B cell (primary cell): ENCODE data around the gene PKD2L2. TPM values are rescaled to one million over a fixed set of nuclear protein-coding genes. Genes with fewer than 3 reads are reported as not detected.

ENCODE experiments used
- ATAC-seq: fragments of 200-7000 bp; cut with Tn5 transposase; one replicate; pipeline ENCODE4 v1.10.0; 2021; ENCODE audit warnings: low read depth, mild to moderate bottlenecking, moderate number of reproducible peaks, moderate library complexity
- CTCF ChIA-PET: fragments of 350-600 bp; sonication (Branson Sonifier 250); formaldehyde crosslinking; loops from one replicate; lab custom pipeline; 2021; ENCODE audit warnings: antibody characterized with exemption, inconsistent platforms; lab: Charles Lee
- POLR2A ChIA-PET: fragments of 350-600 bp; sonication (Branson Sonifier 250); formaldehyde crosslinking; loops from one replicate; lab custom pipeline; 2021; ENCODE audit warnings: antibody characterized with exemption; lab: Charles Lee
- DNase-seq: peaks from one replicate; pipeline ENCODE4 v3.0.0; 2013
- H2AFZ ChIP-seq: 2 replicates; pipeline ENCODE4 v1.6.1; 2012; ENCODE audit warnings: mild to moderate bottlenecking, low read depth, low read length; ENCODE audit not compliant: insufficient read depth, poor library complexity, severe bottlenecking
- H3K27ac ChIP-seq, 2 donors: 1 replicate in 1 of 2; 2 replicates in 1 of 2; pipeline ENCODE4 v1.5.1; 2012 to 2013; ENCODE audit warnings: low read length in 2 of 2, mild to moderate bottlenecking in 2 of 2, moderate library complexity in 1 of 2
- H3K27me3 ChIP-seq, 4 experiments: fragments of 200-600 bp in 1 of 4; sonication (generic) in 1 of 4; replicated peaks in 1 of 4; 1 replicate in 2 of 4; 2 replicates in 2 of 4; pipeline versions ENCODE4 v1.6.1 to v1.7.0; 2013 to 2016; ENCODE audit warnings: low read length in 3 of 4, mild to moderate bottlenecking in 2 of 4, mixed read lengths in 1 of 4, moderate library complexity in 1 of 4; ENCODE audit not compliant: insufficient read depth in 4 of 4, control insufficient read depth in 3 of 4; ENCODE audit errors: control extremely low read depth in 1 of 4
- H3K36me3 ChIP-seq, 2 experiments: replicated peaks in 1 of 2; 1 replicate in 1 of 2; 2 replicates in 1 of 2; pipeline versions ENCODE4 v1.6.1 to v1.7.1; 2013; ENCODE audit warnings: low read length in 1 of 2; ENCODE audit not compliant: insufficient read depth in 2 of 2, control insufficient read depth in 1 of 2; ENCODE audit errors: control extremely low read depth in 1 of 2, extremely low read depth in 1 of 2
- H3K4me1 ChIP-seq, 2 donors: fragments of 200-600 bp in 1 of 2; sonication (generic) in 1 of 2; 1 replicate in 1 of 2; 2 replicates in 1 of 2; pipeline versions ENCODE4 v1.5.1 to v1.6.1; 2013 to 2017; ENCODE audit warnings: low read length in 2 of 2; ENCODE audit not compliant: control insufficient read depth in 2 of 2, insufficient read depth in 2 of 2
- H3K4me2 ChIP-seq: replicated peaks from 2 replicates; pipeline ENCODE3; 2012; ENCODE audit warnings: mild to moderate bottlenecking, low read depth, low read length; ENCODE audit not compliant: poor library complexity, severe bottlenecking
- H3K4me3 ChIP-seq, 5 experiments: fragments of 200-600 bp in 1 of 5; sonication (generic) in 1 of 5; 1 replicate in 3 of 5; 2 replicates in 2 of 5; pipeline versions ENCODE4 v1.5.1 to v1.7.0; 2011 to 2016; ENCODE audit warnings: low read length in 4 of 5, mild to moderate bottlenecking in 4 of 5, low read depth in 2 of 5, control low read depth in 1 of 5, moderate library complexity in 1 of 5; ENCODE audit not compliant: insufficient read depth in 1 of 5; ENCODE audit errors: control extremely low read depth in 1 of 5, extremely low read depth in 1 of 5
- H3K79me2 ChIP-seq: fragments of 200-600 bp; sonication (generic); one replicate; pipeline ENCODE4 v1.6.0; 2016; ENCODE audit warnings: low read length; ENCODE audit not compliant: control insufficient read depth, insufficient read depth
- H3K9ac ChIP-seq: fragments of 200-600 bp; sonication (generic); 2 replicates; pipeline ENCODE4 v1.6.1; 2017; ENCODE audit warnings: mild to moderate bottlenecking, low read length, moderate library complexity
- H3K9me3 ChIP-seq, 3 donors: one replicate each; pipeline versions ENCODE4 v1.6.1 to v1.7.1; 2013; ENCODE audit warnings: low read length in 2 of 3; ENCODE audit not compliant: control insufficient read depth in 2 of 3, insufficient read depth in 1 of 3; ENCODE audit errors: control extremely low read depth in 1 of 3
- H4K20me1 ChIP-seq: 2 replicates; pipeline ENCODE4 v1.6.0; 2012; ENCODE audit warnings: mild to moderate bottlenecking, low read length; ENCODE audit not compliant: insufficient read depth, control insufficient read depth, poor library complexity, severe bottlenecking
- H3K27ac Mint-ChIP-seq: one replicate; pipeline ENCODE4 v1.8.0; 2021; ENCODE audit warnings: mixed read lengths
- H3K27me3 Mint-ChIP-seq: one replicate; pipeline ENCODE4 v1.8.0; 2021; ENCODE audit warnings: mixed read lengths
- H3K4me1 Mint-ChIP-seq: one replicate; pipeline ENCODE4 v1.8.0; 2021; ENCODE audit warnings: mixed read lengths
- H3K4me3 Mint-ChIP-seq: one replicate; pipeline ENCODE4 v1.8.0; 2021; ENCODE audit warnings: mixed read lengths
- H3K9me3 Mint-ChIP-seq: one replicate; pipeline ENCODE4 v1.8.0; 2022; ENCODE audit warnings: mixed read lengths; ENCODE audit not compliant: insufficient read depth
- CTCF ChIP-seq: fragments of 200-600 bp; IDR thresholded peaks from one replicate; pipeline ENCODE4 v1.8.0; 2022; ENCODE audit warnings: antibody characterized with exemption, mild to moderate bottlenecking
- EZH2 ChIP-seq: IDR thresholded peaks from 2 replicates; pipeline ENCODE4 v1.6.1; 2012; ENCODE audit warnings: borderline replicate concordance, low read depth, mild to moderate bottlenecking, moderate library complexity, low read length; ENCODE audit not compliant: insufficient read depth, poor library complexity, severe bottlenecking
- WGBS: methylation state at CpG from one replicate; pipeline ENCODE4 v1.1.5; 2013; ENCODE audit warnings: missing lambda C conversion rate; ENCODE audit not compliant: insufficient coverage; 5-methylcytosine and 5-hydroxymethylcytosine counted together
- intact Hi-C: fragments of 100-400 bp; cut with micrococcal nuclease; formaldehyde crosslinking; loops from one replicate; pipeline ENCODE4 v1.10.0; 2022
- polyA plus RNA-seq: library from polyadenylated mRNA; depleted of rRNA; stranded (reverse); fragments of >200 nt; gene quantifications from 2 replicates; pipeline ENCODE4 v1.2.3, GENCODE V29; 2012
- total RNA-seq, 2 donors: library from RNA; stranded (reverse); fragments of 120-200 nt in 1 of 2; gene quantifications; 1 replicate in 1 of 2; 2 replicates in 1 of 2; pipeline versions ENCODE4 v1.2.3 to v1.2.4, GENCODE V29; 2013 to 2022

The PKD2L2 gene
- total and polyA plus RNA-seq, 2 donors (not counting 1 experiment from before 2014, with no cell fraction given): 0.12 to 0.37 TPM

- peaks cover 0 to 6% of the 10 kb centered on the region in 2 experiments for H3K36me3 ChIP-seq
- H3K79me2 ChIP-seq: peaks cover under 1% of the 10 kb centered on the region
- no peaks in the 10 kb centered on the region for H3K9me3 ChIP-seq
- H3K4me2 ChIP-seq: no peak overlapping the region
- no peak for TF ChIP-seq CTCF
- TF ChIP-seq EZH2: no peak
- peaks cover 3 to 5% of the 10 kb centered on the region in 2 donors for H3K4me1 ChIP-seq
- no peaks in the 10 kb centered on the region for H4K20me1 ChIP-seq
- H2AFZ ChIP-seq: no peak overlapping the region
- no peaks in the 10 kb centered on the region for H3K27me3 Mint-ChIP-seq
- WGBS: 80% methylated on average over 1 of the region's 1 CpG
- ATAC-seq: no peak
- H3K27ac ChIP-seq: no peak overlapping the region
- H3K4me3 Mint-ChIP-seq: no peak overlapping the region
- H3K4me1 Mint-ChIP-seq: peaks cover 6% of the 10 kb centered on the region
- H3K27ac Mint-ChIP-seq: no peak overlapping the region
- no peaks in the 10 kb centered on the region for H3K9me3 Mint-ChIP-seq
- CTCF ChIA-PET: no interaction called here
- no peaks in the 10 kb centered on the region for H3K27me3 ChIP-seq
- intact Hi-C loops: no loop called here
- H3K9ac ChIP-seq: no peak overlapping the region
- no peak for DNase-seq
- H3K4me3 ChIP-seq: no peak overlapping the region
- POLR2A ChIA-PET: no interaction called here
These were observed 8.9 kb upstream of the PKD2L2 start for GRCh38 chr5:137880313-137880712.

- CTCF ChIA-PET: interaction anchor here (0.6 to 2.0 kb wide), 6 partner anchors 8 to 109 kb away, joined by 3 to 11 read pairs (median 4); no protein-coding TSS in a partner anchor
These were observed 1.4 kb upstream of the PKD2L2 start for GRCh38 chr5:137887831-137888230.

More at GRCh38 chr5:137887831-137888230, 1.4 kb upstream of the PKD2L2 start:
- Mint-ChIP-seq H3K27ac (peak overlapping the region; percentile 20), H3K9me3 (no peaks in the 10 kb centered on the region), H3K4me1 (peaks cover 30% of the 10 kb centered on the region), H3K4me3 (peak overlapping the region; percentile 57), H3K27me3 (no peaks in the 10 kb centered on the region)
- Histone ChIP-seq H3K27me3 (no peaks in the 10 kb centered on the region), H2AFZ (peak overlapping the region; percentile 98), H3K36me3 (peaks cover 0 to 5% of the 10 kb centered on the region in 2 experiments), H3K4me1 (peaks cover 20% of the 10 kb centered on the region in 2 donors), H3K4me2 (peak overlapping the region; percentile 86), H3K79me2 (peaks cover 20% of the 10 kb centered on the region), H3K27ac (peak overlapping the region; percentile 93 to 95), H3K4me3 (peak overlapping the region in 2 of 5 experiments; percentile 80 to 81), H3K9ac (peak overlapping the region; percentile 86), H4K20me1 (no peaks in the 10 kb centered on the region), H3K9me3 (peaks cover 0 to 3% (median 0%) of the 10 kb centered on the region in 3 donors)
- DNase-seq: no peak
- TF ChIP-seq CTCF (no peak), EZH2 (no peak)
- intact Hi-C loops: loop anchor here (2.0 to 5.0 kb wide), 2 partner anchors 49 to 133 kb away; partner anchors contain the start of gene HNRNPA0
- no CpG with 5 or more reads among the region's 2 CpGs for WGBS
- no peak for ATAC-seq
- POLR2A ChIA-PET: interaction anchor here (0.6 to 1.7 kb wide), 3 partner anchors 10 to 22 kb away, joined by 3 to 10 read pairs (median 4); no protein-coding TSS in a partner anchor
